WTC11 (cell line): ENCODE measurements around the gene BTD. TPM values are rescaled to one million over a fixed set of nuclear protein-coding genes. Genes with fewer than 3 reads are reported as not detected.

ENCODE experiments used
- ATAC-seq: fragments of 200-7000 bp; cut with Tn5 transposase; 2 replicates; pipeline ENCODE4 v1.10.0; 2021; ENCODE audit warnings: mild to moderate bottlenecking, moderate library complexity
- CTCF ChIA-PET: fragments of 300-600 bp; sonication (Branson Sonifier 250); formaldehyde crosslinking; loops from one replicate; lab custom pipeline; 2021; ENCODE audit warnings: antibody characterized with exemption; lab: Charles Lee
- POLR2A ChIA-PET: fragments of 350-600 bp; sonication (Branson Sonifier 250); formaldehyde crosslinking; loops from one replicate; lab custom pipeline; 2021; ENCODE audit warnings: antibody characterized with exemption; lab: Charles Lee
- DNase-seq: peaks from one replicate; pipeline ENCODE4 v3.0.0; 2021; ENCODE audit warnings: low spot score
- H3K27ac Mint-ChIP-seq: 2 replicates; pipeline ENCODE4 v1.8.0; 2021; ENCODE audit warnings: mixed read lengths
- H3K27me3 Mint-ChIP-seq: 2 replicates; pipeline ENCODE4 v1.8.0; 2021; ENCODE audit warnings: low read depth, mild to moderate bottlenecking, moderate library complexity, mixed read lengths
- H3K36me3 Mint-ChIP-seq: 2 replicates; pipeline ENCODE4 v1.8.0; 2021; ENCODE audit warnings: mixed read lengths
- H3K4me1 Mint-ChIP-seq: 2 replicates; pipeline ENCODE4 v1.8.0; 2022; ENCODE audit warnings: mixed read lengths
- H3K4me3 Mint-ChIP-seq: 2 replicates; pipeline ENCODE4 v1.8.0; 2021; ENCODE audit warnings: mild to moderate bottlenecking, moderate library complexity, mixed read lengths
- H3K9me3 Mint-ChIP-seq: 2 replicates; pipeline ENCODE4 v1.8.0; 2021; ENCODE audit warnings: mixed read lengths
- AFF4 ChIP-seq: sonication (generic); formaldehyde crosslinking; IDR thresholded peaks from 2 replicates; pipeline ENCODE4 v1.8.1; 2023; ENCODE audit warnings: mild to moderate bottlenecking, missing genetic modification reagents, borderline replicate concordance
- ELF4 ChIP-seq: sonication (generic); formaldehyde crosslinking; IDR thresholded peaks from 2 replicates; pipeline ENCODE4 v1.8.1; 2022; ENCODE audit warnings: low read depth, mild to moderate bottlenecking, moderate library complexity, missing genetic modification reagents
- ERG ChIP-seq: fragments of 250-450 bp; sonication (Bioruptor Pico); IDR thresholded peaks from 2 replicates; pipeline ENCODE4 v1.8.0; 2021; ENCODE audit warnings: mild to moderate bottlenecking
- FOXJ3 ChIP-seq: sonication (generic); formaldehyde crosslinking; IDR thresholded peaks from 2 replicates; pipeline ENCODE4 v1.9.0; 2021; ENCODE audit warnings: missing genetic modification reagents, mild to moderate bottlenecking, borderline replicate concordance
- FOXK1 ChIP-seq: sonication (generic); formaldehyde crosslinking; IDR thresholded peaks from 2 replicates; pipeline ENCODE4 v1.8.0; 2022; ENCODE audit warnings: mild to moderate bottlenecking, moderate library complexity, missing genetic modification reagents
- FOXP1 ChIP-seq: sonication (generic); formaldehyde crosslinking; IDR thresholded peaks from 2 replicates; pipeline ENCODE4 v1.8.0; 2022; ENCODE audit warnings: missing genetic modification reagents, mild to moderate bottlenecking, moderate library complexity, borderline replicate concordance
- GABPB1 ChIP-seq: sonication (generic); formaldehyde crosslinking; IDR thresholded peaks from 2 replicates; pipeline ENCODE4 v1.8.1; 2023; ENCODE audit warnings: mild to moderate bottlenecking, missing genetic modification reagents
- IRF1 ChIP-seq: sonication (generic); formaldehyde crosslinking; IDR thresholded peaks from 2 replicates; pipeline ENCODE4 v1.8.0; 2023; ENCODE audit warnings: missing genetic modification reagents
- IRF2 ChIP-seq: sonication (generic); formaldehyde crosslinking; IDR thresholded peaks from 2 replicates; pipeline ENCODE4 v1.8.0; 2022; ENCODE audit warnings: low read depth, missing genetic modification reagents, borderline replicate concordance
- JUN ChIP-seq: sonication (generic); formaldehyde crosslinking; IDR thresholded peaks from 2 replicates; pipeline ENCODE4 v1.8.0; 2023; ENCODE audit warnings: mild to moderate bottlenecking, missing genetic modification reagents
- SMAD4 ChIP-seq: sonication (generic); formaldehyde crosslinking; IDR thresholded peaks from 2 replicates; pipeline ENCODE4 v1.8.0; 2022; ENCODE audit warnings: mild to moderate bottlenecking, missing genetic modification reagents
- ZBTB21 ChIP-seq: sonication (generic); formaldehyde crosslinking; IDR thresholded peaks from 2 replicates; pipeline ENCODE4 v1.8.1; 2023; ENCODE audit warnings: mild to moderate bottlenecking, missing genetic modification reagents, borderline replicate concordance
- ZSCAN18 ChIP-seq: fragments of 250-450 bp; sonication (Bioruptor Pico); IDR thresholded peaks from 2 replicates; pipeline ENCODE4 v2.1.2; 2022; ENCODE audit warnings: mild to moderate bottlenecking, moderate library complexity
- total RNA-seq: library from RNA; stranded (reverse); gene quantifications from 3 replicates; pipeline ENCODE4 v1.2.3, GENCODE V29; 2021
- TF ChIP-seq, protein P1 (sequence below): sonication (generic); formaldehyde crosslinking; IDR thresholded peaks from 2 replicates; pipeline ENCODE4 v1.8.1; 2022; ENCODE audit warnings: mild to moderate bottlenecking, moderate library complexity, missing genetic modification reagents
- TF ChIP-seq, protein P2 (sequence below): sonication (generic); formaldehyde crosslinking; IDR thresholded peaks from 2 replicates; pipeline ENCODE4 v1.8.1; 2022; ENCODE audit warnings: low read depth, mild to moderate bottlenecking, moderate library complexity, missing genetic modification reagents, borderline replicate concordance
- TF ChIP-seq, protein P3 (sequence below): sonication (generic); formaldehyde crosslinking; IDR thresholded peaks from 2 replicates; pipeline ENCODE4 v1.8.1; 2022; ENCODE audit warnings: mild to moderate bottlenecking, missing genetic modification reagents, moderate library complexity, borderline replicate concordance

The BTD gene
- total RNA-seq, 1 experiment from 2014 or later, result 18.5 TPM

- Mint-ChIP-seq H3K36me3 (peaks cover 46% of the 10 kb centered on the region), H3K27me3 (no peaks in the 10 kb centered on the region; the same call in 1 of the 2 replicates), H3K4me1 (peaks cover 21% of the 10 kb centered on the region)
- ATAC-seq, result no peak
- ChIA-PET CTCF (interaction anchor here (0.9 kb wide), 1 partner anchor 18 kb away, joined by 3 read pairs; no protein-coding TSS in a partner anchor), POLR2A (no interaction called here)
- TF ChIP-seq ERG (CRISPR knock-in tag) (no peak), FOXK1 (no peak), ELF4 (CRISPR knock-in tag) (no peak), AFF4 (CRISPR knock-in tag) (no peak), ZBTB21 (CRISPR knock-in tag) (no peak), GABPB1 (no peak), FOXP1 (no peak)
- TF ChIP-seq, protein P1, sequence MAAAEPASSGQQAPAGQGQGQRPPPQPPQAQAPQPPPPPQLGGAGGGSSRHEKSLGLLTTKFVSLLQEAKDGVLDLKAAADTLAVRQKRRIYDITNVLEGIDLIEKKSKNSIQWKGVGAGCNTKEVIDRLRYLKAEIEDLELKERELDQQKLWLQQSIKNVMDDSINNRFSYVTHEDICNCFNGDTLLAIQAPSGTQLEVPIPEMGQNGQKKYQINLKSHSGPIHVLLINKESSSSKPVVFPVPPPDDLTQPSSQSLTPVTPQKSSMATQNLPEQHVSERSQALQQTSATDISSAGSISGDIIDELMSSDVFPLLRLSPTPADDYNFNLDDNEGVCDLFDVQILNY, result no peak
- TF ChIP-seq, all 79 proteins: peak for 0
- Mint-ChIP-seq H3K27ac (no peak overlapping the region), H3K4me3 (no peak overlapping the region), H3K9me3 (peaks cover 23% of the 10 kb centered on the region)
- no peak for DNase-seq
Observed at GRCh38 chr3:15645740-15646501, 44.4 kb downstream of the BTD start.

DNA sequence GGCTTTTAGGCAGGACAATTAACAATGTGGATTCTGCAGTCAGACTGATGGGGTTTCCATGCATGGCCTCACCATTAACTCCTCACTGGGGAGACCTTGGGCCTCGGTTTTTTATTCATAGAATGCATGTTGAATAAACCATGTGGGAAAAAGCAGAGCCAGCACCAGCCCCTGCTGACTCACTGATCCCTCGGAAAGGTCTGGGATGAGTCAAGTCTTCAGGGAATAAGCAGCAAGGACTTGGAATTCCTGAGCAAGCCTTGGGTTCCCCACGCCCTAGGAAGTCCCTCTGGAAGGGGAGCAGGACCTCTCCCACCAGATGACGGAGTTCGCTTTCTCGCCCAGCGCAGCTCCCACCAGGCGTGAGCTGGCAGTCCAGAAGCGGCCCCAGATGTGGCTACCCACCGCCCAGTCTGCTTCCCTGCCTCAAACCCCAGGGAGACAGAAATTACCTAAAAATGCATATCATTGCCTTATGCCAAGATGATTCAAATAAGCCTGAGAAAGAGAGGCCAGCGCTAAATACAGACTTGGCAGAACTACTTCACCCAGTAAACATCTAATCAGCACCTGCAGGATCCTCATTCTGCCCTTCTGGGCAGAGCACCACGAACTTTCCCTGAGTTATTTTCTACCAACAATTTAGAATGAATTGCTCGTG lies 45.4 kb downstream of the BTD start:
- Mint-ChIP-seq H3K27ac (peak overlapping the region; percentile 49), H3K4me3 (no peak overlapping the region), H3K4me1 (peaks cover 29% of the 10 kb centered on the region), H3K9me3 (peaks cover 18% of the 10 kb centered on the region), H3K36me3 (peaks cover 40% of the 10 kb centered on the region), H3K27me3 (no peaks in the 10 kb centered on the region; the same call in 1 of the 2 replicates)
- no peak for TF ChIP-seq IRF2 (CRISPR knock-in tag)
- no peak for TF ChIP-seq SMAD4 (CRISPR knock-in tag)
- TF ChIP-seq, protein P2, sequence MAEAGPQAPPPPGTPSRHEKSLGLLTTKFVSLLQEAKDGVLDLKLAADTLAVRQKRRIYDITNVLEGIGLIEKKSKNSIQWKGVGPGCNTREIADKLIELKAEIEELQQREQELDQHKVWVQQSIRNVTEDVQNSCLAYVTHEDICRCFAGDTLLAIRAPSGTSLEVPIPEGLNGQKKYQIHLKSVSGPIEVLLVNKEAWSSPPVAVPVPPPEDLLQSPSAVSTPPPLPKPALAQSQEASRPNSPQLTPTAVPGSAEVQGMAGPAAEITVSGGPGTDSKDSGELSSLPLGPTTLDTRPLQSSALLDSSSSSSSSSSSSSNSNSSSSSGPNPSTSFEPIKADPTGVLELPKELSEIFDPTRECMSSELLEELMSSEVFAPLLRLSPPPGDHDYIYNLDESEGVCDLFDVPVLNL (CRISPR knock-in tag), result no peak
- ATAC-seq, result peak; percentile 52
- no peak for DNase-seq
- CTCF ChIA-PET, result no interaction called here
- POLR2A ChIA-PET, result no interaction called here

GRCh38 chr3:15647611-15648167 lies 46.1 kb downstream of the BTD start:
- ATAC-seq (no peak), DNase-seq (no peak)
- Mint-ChIP-seq H3K4me3 (no peak overlapping the region), H3K36me3 (peaks cover 37% of the 10 kb centered on the region), H3K27ac (no peak overlapping the region), H3K9me3 (peaks cover 15% of the 10 kb centered on the region), H3K27me3 (no peaks in the 10 kb centered on the region; the same call in 1 of the 2 replicates), H3K4me1 (peaks cover 29% of the 10 kb centered on the region)
- ChIA-PET POLR2A (no interaction called here), CTCF (no interaction called here)
- TF ChIP-seq FOXJ3 (CRISPR knock-in tag), result no peak
- TF ChIP-seq ZSCAN18, result no peak
- TF ChIP-seq JUN (CRISPR knock-in tag), result no peak
- TF ChIP-seq, protein P3, sequence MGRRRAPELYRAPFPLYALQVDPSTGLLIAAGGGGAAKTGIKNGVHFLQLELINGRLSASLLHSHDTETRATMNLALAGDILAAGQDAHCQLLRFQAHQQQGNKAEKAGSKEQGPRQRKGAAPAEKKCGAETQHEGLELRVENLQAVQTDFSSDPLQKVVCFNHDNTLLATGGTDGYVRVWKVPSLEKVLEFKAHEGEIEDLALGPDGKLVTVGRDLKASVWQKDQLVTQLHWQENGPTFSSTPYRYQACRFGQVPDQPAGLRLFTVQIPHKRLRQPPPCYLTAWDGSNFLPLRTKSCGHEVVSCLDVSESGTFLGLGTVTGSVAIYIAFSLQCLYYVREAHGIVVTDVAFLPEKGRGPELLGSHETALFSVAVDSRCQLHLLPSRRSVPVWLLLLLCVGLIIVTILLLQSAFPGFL (CRISPR knock-in tag), result no peak
- TF ChIP-seq IRF1 (CRISPR knock-in tag), result no peak
